OCI-LY3 (cell line): ENCODE results near the gene R3HCC1L.

ENCODE experiments used
- H2AFZ ChIP-seq: fragments of 200-600, 300-600 bp; shearing (Covaris generic); 2 replicates; pipeline ENCODE4 v1.6.0; 2014; ENCODE audit warnings: antibody characterized with exemption, low read depth, low read length
- H3K27ac ChIP-seq: fragments of 200-600, 300-600 bp; sonication (generic); 2 replicates; pipeline ENCODE4 v1.5.1; 2014; ENCODE audit warnings: mild to moderate bottlenecking, low read length, moderate library complexity, mixed read lengths
- H3K27me3 ChIP-seq: fragments of 200-600, 300-600 bp; sonication (generic); 2 replicates; pipeline ENCODE4 v1.6.1; 2014; ENCODE audit warnings: low read depth, low read length, mixed read lengths
- H3K36me3 ChIP-seq: fragments of 200-600, 300-600 bp; sonication (generic); replicated peaks from 2 replicates; pipeline ENCODE3; 2014; ENCODE audit warnings: low read depth, low read length, mixed read lengths
- H3K4me1 ChIP-seq: fragments of 300-600, 200-600 bp; sonication (generic); 2 replicates; pipeline ENCODE4 v1.6.1; 2014; ENCODE audit warnings: low read length, mixed read lengths
- H3K4me2 ChIP-seq: fragments of 200-600, 300-600 bp; sonication (generic); 2 replicates; pipeline ENCODE4 v1.6.1; 2014; ENCODE audit warnings: low read length, mixed read lengths
- H3K4me3 ChIP-seq: fragments of 300-600, 200-600 bp; sonication (generic); 2 replicates; pipeline ENCODE4 v1.5.1; 2014; ENCODE audit warnings: antibody characterized with exemption, mild to moderate bottlenecking, low read length, moderate library complexity
- H3K79me2 ChIP-seq: fragments of 300-600, 200-600 bp; shearing (Covaris generic); 2 replicates; pipeline ENCODE4 v1.6.1; 2014; ENCODE audit warnings: mild to moderate bottlenecking, low read length, mixed read lengths
- H3K9ac ChIP-seq: fragments of 300-600, 200-600 bp; shearing (Covaris generic); 2 replicates; pipeline ENCODE4 v1.6.0; 2014; ENCODE audit warnings: mild to moderate bottlenecking, low read length, moderate library complexity
- H3K9me3 ChIP-seq: fragments of 200-600, 300-600 bp; shearing (Covaris generic); 2 replicates; pipeline ENCODE4 v1.6.1; 2014; ENCODE audit warnings: low read length, mixed read lengths; ENCODE audit not compliant: insufficient read depth
- H4K20me1 ChIP-seq: fragments of 200-600, 300-600 bp; sonication (generic); 2 replicates; pipeline ENCODE4 v1.6.1; 2016; ENCODE audit warnings: low read length, mixed read lengths; ENCODE audit not compliant: insufficient read depth
- EZH2phosphoT487 ChIP-seq: fragments of 200-600 bp; shearing (Covaris generic); IDR thresholded peaks from 2 replicates; pipeline ENCODE4 v1.6.1; 2018; ENCODE audit warnings: antibody characterized with exemption, mixed run types, low read depth
- TF ChIP-seq, protein P1 (sequence below): fragments of 200-600, 300-600 bp; sonication (generic); IDR thresholded peaks from 2 replicates; pipeline ENCODE4 v1.5.1; 2014; ENCODE audit warnings: antibody characterized with exemption, low read length, low read depth

The R3HCC1L gene

DNA sequence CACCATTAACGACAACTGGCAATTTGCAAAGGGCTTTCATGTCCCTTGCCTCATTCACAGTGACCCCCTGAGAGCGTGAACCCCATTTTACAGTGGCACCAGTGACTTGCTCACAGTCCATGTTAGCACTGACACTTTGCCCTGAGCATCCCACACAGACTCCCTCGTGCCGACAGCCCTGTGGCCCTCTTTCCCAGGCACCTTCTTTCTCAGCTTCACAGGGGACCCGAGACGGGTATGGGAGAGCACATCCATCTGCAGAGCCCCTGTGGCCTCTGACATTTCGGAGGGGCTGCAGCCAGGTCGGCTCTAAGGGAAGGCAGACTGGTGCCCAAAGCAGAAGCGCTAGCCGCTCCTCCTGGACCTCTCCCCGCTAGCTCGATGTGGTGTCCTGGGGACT, 122.7 kb downstream of the R3HCC1L start:
- no peaks in the 10 kb centered on the region for H3K79me2 ChIP-seq
- no peak overlapping the region for H3K4me2 ChIP-seq
- no peaks in the 10 kb centered on the region for H3K4me1 ChIP-seq
- no peaks in the 10 kb centered on the region for H3K36me3 ChIP-seq
- no peak overlapping the region for H2AFZ ChIP-seq
- no peak overlapping the region for H3K27ac ChIP-seq
- no peak overlapping the region for H3K9ac ChIP-seq
- H3K27me3 ChIP-seq = no peaks in the 10 kb centered on the region
- no peak overlapping the region for H3K4me3 ChIP-seq
- TF ChIP-seq EZH2phosphoT487 = no peak
- TF ChIP-seq, protein P1, sequence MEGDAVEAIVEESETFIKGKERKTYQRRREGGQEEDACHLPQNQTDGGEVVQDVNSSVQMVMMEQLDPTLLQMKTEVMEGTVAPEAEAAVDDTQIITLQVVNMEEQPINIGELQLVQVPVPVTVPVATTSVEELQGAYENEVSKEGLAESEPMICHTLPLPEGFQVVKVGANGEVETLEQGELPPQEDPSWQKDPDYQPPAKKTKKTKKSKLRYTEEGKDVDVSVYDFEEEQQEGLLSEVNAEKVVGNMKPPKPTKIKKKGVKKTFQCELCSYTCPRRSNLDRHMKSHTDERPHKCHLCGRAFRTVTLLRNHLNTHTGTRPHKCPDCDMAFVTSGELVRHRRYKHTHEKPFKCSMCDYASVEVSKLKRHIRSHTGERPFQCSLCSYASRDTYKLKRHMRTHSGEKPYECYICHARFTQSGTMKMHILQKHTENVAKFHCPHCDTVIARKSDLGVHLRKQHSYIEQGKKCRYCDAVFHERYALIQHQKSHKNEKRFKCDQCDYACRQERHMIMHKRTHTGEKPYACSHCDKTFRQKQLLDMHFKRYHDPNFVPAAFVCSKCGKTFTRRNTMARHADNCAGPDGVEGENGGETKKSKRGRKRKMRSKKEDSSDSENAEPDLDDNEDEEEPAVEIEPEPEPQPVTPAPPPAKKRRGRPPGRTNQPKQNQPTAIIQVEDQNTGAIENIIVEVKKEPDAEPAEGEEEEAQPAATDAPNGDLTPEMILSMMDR = no peak
- no peaks in the 10 kb centered on the region for H3K9me3 ChIP-seq
- no peaks in the 10 kb centered on the region for H4K20me1 ChIP-seq

DNA sequence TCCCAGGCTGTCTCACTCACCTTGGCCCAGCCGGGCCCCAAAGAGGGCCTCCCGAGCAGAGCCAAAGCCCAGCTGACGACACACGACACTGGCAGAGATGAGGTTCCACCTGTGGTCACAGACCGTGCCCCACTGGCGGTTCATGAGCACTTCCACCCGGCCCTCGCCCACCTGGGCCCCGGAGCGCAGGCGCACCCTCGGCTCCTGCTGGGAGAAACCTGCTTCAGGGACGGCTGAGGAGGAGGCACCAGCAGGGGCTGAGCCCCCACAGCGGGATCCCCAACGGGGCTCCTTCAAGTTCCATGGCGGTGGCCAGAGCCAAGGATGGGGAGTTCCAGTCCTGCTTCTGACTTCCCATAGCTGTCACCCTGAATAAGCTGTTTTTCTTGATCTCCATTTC, 123.5 kb downstream of the R3HCC1L start:
- H3K36me3 ChIP-seq = no peaks in the 10 kb centered on the region
- H2AFZ ChIP-seq = no peak overlapping the region
- no peak overlapping the region for H3K9ac ChIP-seq
- H3K4me3 ChIP-seq = no peak overlapping the region
- TF ChIP-seq, protein P1 = no peak
- TF ChIP-seq EZH2phosphoT487 = no peak
- no peaks in the 10 kb centered on the region for H3K27me3 ChIP-seq
- no peak overlapping the region for H3K4me2 ChIP-seq
- H4K20me1 ChIP-seq = no peaks in the 10 kb centered on the region
- no peaks in the 10 kb centered on the region for H3K4me1 ChIP-seq
- no peaks in the 10 kb centered on the region for H3K79me2 ChIP-seq
- H3K27ac ChIP-seq = no peak overlapping the region
- H3K9me3 ChIP-seq = no peaks in the 10 kb centered on the region

DNA sequence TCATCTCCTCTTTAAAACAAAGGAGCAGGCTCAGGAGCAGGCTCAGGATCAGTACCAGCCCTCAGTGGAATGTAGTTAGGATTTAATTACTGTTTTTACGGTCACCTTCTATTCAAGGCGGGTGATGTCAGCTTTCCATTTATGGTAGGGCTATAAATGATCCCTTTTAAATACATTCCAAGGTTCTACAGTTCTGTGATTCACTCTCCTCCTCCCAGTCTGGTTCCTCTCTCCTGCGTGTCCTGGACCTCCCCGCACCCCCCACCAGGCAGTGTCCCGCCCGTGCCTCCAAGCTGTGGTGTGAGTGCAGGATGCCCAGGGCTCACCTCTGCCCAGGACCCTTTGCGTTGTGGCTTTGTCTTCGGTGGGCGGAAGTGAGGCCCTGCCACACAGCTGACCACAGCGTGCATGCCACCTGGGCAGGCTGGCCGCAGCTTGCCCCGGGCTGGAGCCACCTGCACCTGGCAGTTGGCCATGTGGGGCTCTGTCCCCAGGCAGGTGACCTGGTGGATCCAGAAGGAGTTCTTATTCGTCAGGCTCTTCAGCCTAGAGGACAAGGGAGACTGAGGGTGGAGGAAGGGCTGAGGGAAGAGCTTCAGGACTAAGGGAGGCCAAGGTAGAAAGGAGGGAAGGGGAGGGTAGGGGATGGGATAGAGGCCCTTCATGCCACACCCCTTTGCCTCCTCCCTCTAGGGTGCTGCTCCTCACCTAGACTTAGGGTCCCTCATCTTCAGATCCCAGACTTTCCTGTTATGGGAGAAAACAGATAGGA, 124.4 kb downstream of the R3HCC1L start:
- no peak overlapping the region for H3K27ac ChIP-seq
- H3K79me2 ChIP-seq = no peaks in the 10 kb centered on the region
- TF ChIP-seq, protein P1 = no peak
- H3K4me1 ChIP-seq = no peaks in the 10 kb centered on the region
- H3K4me2 ChIP-seq = no peak overlapping the region
- no peaks in the 10 kb centered on the region for H4K20me1 ChIP-seq
- no peak overlapping the region for H3K4me3 ChIP-seq
- H3K27me3 ChIP-seq = no peaks in the 10 kb centered on the region
- no peak overlapping the region for H3K9ac ChIP-seq
- H3K9me3 ChIP-seq = no peaks in the 10 kb centered on the region
- no peak overlapping the region for H2AFZ ChIP-seq
- H3K36me3 ChIP-seq = no peaks in the 10 kb centered on the region

DNA sequence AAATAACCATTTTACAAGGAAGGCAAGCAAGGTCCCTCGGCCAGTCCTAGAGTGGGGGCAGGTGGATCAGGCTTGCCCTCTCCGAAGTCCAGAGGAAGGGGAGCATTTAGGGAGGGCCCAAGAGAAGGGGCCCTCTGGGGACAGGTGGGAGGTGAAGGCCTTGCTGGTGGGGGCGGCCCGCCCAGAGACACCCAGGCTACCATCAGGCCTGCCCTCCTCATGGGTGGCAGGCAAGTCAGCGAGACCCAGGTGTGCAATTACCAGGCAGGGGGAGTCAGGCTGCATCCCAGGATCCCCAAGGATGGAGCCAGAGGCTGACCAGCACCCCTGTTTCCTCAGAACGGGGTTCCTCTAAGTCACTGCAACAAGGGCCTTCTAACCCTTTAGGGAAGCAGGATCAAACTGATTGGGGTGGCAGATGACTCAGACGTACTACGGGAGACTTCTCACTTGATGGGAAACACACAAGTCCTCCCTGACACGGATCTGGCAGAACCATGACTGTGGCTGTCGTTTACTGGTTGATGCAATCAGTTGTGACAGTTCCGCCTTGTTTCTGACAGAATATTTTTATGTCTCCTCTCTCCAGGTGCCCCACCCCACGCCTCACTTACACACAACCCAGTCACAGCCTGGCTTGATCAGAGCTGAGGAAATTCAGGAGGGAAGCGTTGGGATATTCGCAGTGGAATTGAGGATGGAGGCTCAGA, 125.3 kb downstream of the R3HCC1L start:
- no peaks in the 10 kb centered on the region for H4K20me1 ChIP-seq
- no peaks in the 10 kb centered on the region for H3K4me1 ChIP-seq
- H3K9me3 ChIP-seq = no peaks in the 10 kb centered on the region
- no peaks in the 10 kb centered on the region for H3K27me3 ChIP-seq
- H3K9ac ChIP-seq = no peak overlapping the region
- no peaks in the 10 kb centered on the region for H3K36me3 ChIP-seq
- no peak overlapping the region for H3K27ac ChIP-seq
- H3K79me2 ChIP-seq = no peaks in the 10 kb centered on the region
- TF ChIP-seq, protein P1 = no peak
- TF ChIP-seq EZH2phosphoT487 = no peak
- no peak overlapping the region for H3K4me2 ChIP-seq
- no peak overlapping the region for H3K4me3 ChIP-seq
- no peak overlapping the region for H2AFZ ChIP-seq
